Left colon (tissue), 2 donors: ENCODE measurements around the gene FAM89A. TPM values are rescaled to one million over a fixed set of nuclear protein-coding genes. Genes with fewer than 3 reads are reported as not detected.

Source experiments
- ATAC-seq: fragments of 200-7000 bp; cut with Tn5 transposase; one replicate; pipeline ENCODE4 v1.9.1; 2020; ENCODE audit warnings: mild to moderate bottlenecking, moderate library complexity
- DNase-seq, 2 donors: peaks; one replicate each; pipeline ENCODE4 v3.0.0-alpha.2; 2020
- intact Hi-C, 2 donors: fragments of 100-400 bp; cut with DNase I in 1 of 2; cut with micrococcal nuclease in 1 of 2; formaldehyde crosslinking; loops; one replicate each; pipeline versions ENCODE4 v1.11.2 to v1.14.0; 2022; cut with DNase I, micrococcal nuclease
- long read RNA-seq: library from polyadenylated mRNA; unstranded; transcript quantifications from one replicate; pipeline ENCODE4 v2.0.0, GENCODE V29; 2021
- total RNA-seq, 2 donors: library from RNA; stranded (reverse); fragmentation: NEBNext Ultra II Directional; extraction: Animal tissue kit (Norgen Biotek cat#: 25700); gene quantifications; one replicate each; pipeline ENCODE4 v1.2.1, GENCODE V29; 2021
- donor health status: DM: no; HTN: no; CAD: no.
- donor health status: DM: yes; HTN: yes; CAD: no.

Gene FAM89A
- total RNA-seq, result 1 to 10 TPM; 4.2 to 4.5 TPM
- long read RNA-seq, transcript FAM89A-201 (2 exons, 1,495 nt), result major isoform, 11 of 11 reads
- long read RNA-seq, partial matches to known transcripts, result 0 of 11 reads
- long read RNA-seq, other reads (novel, unspliced or antisense), result 0 of 11 reads

- ATAC-seq, result peak; percentile 85
Observed at GRCh38 chr1:231040019-231040799, at the start of gene FAM89A. FAM89A (minus strand) TSS chr1:231040254; CDS start chr1:231040211, 43 bp downstream.

DNA sequence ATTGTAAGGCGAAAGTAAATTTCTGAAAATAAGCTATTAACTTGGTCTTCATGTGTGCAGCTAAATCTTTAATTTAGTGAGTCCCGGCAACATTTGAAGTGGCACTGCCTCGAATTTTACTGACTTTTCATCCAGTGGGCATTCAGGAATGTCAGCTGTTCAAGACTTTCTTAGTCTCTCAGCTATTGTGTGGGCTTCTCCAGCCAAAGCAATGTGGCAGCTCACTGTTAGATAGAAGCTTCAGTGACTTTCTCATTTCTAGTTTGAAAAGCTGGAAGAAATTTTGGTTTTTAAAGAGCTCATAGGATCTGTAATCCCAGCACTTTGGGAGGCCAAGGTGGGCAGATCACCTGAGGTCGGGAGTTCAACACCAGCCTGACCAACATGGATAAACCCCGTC is 44.3 kb upstream of the FAM89A start:
- ATAC-seq, result no peak
- DNase-seq, result no peak
- intact Hi-C loops, result no loop called here

More at GRCh38 chr1:231040019-231040799, at the start of gene FAM89A:
- intact Hi-C loops, result no loop called here
- peak; percentile 39 to 79 for DNase-seq

GRCh38 chr1:231079163-231079562 is 39.1 kb upstream of the FAM89A start:
- DNase-seq (no peak), ATAC-seq (no peak)

DNA sequence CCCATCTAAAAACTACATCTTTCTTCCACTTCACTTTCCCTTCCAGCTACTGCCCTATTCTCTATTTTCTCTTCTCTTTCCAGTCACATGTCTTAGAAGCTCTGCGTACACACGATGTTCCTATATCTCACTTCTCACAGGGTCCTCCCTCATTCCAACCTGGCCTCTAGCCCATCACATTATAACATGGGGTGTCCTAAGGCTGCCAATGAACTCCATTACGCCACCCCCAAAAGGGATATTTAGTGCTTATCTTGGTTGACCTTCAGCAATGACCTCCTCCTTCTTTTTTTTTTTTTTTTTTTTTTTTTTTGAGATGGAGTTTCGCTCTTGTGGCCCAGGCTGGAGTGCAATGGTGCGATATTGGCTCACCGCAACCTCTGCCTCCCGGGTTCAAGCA is 38.2 kb upstream of the FAM89A start:
- no peak for DNase-seq
- no peak for ATAC-seq
- intact Hi-C loops, result no loop called here

More at GRCh38 chr1:231079163-231079562, 39.1 kb upstream of the FAM89A start:
- intact Hi-C loops, result no loop called here

GRCh38 chr1:231076802-231077201 is 36.7 kb upstream of the FAM89A start:
- intact Hi-C loops, result no loop called here
- no peak for ATAC-seq
- DNase-seq, result no peak

DNA sequence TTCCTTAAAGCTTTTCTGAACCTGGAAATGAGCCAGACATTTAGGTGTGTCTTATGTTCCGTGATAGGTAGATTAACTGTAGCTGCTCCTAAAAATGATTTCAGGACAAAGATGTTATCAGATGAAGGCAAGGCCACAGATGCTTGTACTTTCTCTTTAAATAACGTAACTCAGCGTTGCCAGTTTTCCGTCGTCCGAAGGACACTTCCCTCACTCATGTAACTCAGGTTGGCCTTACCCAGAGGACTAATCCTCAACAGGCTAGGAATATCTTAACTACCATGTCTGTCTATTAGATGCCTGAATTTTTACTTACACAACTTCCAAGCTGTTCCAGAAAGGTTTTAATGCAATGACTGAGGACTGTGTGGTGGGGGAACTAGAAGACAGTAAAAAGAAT is 35.4 kb upstream of the FAM89A start:
- DNase-seq (no peak), ATAC-seq (peak; percentile 51)
- intact Hi-C loops, result no loop called here

- no peak for ATAC-seq
- intact Hi-C loops, result no loop called here
- DNase-seq, result no peak
Observed at GRCh38 chr1:231075020-231075419, 35.0 kb upstream of the FAM89A start.

DNA sequence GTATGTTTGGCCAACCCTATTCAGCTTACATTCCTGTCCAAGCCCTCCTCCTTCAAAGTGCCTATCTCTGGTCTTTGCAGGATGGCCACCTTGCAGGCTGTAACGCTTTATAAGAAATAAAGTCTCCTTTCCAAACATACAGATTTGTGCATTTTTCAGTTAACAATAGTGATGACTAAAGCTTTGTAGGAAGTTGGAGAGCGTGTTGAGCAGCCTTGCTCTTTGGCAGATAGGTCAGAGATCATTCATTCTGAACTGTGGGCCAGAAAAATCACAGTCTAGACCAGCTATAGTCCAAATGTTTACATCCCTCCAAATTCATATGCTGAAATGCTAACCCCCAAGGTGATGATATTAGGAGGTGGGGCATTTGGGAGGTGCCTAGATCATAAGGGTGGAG is 34.0 kb upstream of the FAM89A start:
- DNase-seq, result no peak

DNA sequence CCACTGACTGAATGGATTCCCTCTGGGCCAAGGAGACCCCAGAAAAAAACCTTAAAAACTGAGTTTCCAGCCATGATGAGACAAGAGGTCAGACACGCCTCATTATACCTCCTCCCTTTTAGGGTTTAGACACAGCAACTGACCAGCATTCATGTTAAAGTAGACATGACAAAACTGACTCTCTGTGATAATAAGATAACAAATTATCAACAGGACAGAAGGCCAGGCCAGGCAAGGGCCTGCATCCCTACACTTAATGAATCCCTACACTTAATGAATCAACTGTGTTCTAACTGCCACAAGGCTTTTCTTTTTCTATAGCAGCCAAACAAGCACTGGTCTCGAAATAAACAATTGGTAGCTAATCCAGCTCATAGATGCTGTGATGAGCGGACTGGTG is 33.3 kb upstream of the FAM89A start:
- intact Hi-C loops, result no loop called here
- no peak for ATAC-seq
- no peak for DNase-seq

More for the DNA sequence above, 34.0 kb upstream of the FAM89A start:
- ATAC-seq, result no peak
- intact Hi-C loops, result no loop called here

- DNase-seq (no peak), ATAC-seq (no peak)
- intact Hi-C loops, result no loop called here
Observed at GRCh38 chr1:231072502-231073094, 32.5 kb upstream of the FAM89A start.

- DNase-seq (no peak), ATAC-seq (no peak)
- intact Hi-C loops, result no loop called here
Observed at GRCh38 chr1:231072041-231072440, 32.0 kb upstream of the FAM89A start.

DNA sequence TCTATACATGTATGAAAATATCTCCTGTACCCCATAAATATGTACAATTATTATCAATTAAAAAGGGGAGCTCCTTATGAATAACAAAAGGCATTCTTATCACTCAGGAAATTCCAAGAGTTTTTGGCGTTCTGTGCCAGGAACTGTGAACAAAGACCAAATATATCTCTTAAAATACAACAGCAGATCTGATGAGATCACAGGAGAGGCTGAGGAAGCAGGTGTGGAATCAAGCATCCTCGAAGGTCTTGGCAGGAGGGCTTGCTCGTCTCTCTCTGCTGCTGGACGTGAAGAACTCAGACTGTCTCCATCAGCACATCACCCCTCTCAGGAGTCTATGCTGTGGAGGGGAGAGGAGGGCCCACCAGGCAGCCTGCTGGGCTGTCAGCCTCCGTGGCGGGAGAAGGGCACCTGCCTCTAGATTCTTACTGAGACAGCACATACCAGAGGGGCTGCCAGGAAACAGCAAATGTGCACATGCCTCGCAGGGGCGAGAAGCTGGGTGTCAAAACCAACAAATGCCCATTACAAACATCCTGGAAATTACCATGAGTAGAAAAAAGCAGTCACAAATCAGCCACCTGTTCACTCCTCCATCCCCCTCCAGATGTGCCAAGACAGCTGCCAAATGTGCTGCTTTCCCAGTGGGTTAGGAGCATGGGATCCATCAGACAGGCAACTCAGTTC is 30.8 kb upstream of the FAM89A start:
- DNase-seq (no peak), ATAC-seq (no peak)
- intact Hi-C loops, result no loop called here

DNA sequence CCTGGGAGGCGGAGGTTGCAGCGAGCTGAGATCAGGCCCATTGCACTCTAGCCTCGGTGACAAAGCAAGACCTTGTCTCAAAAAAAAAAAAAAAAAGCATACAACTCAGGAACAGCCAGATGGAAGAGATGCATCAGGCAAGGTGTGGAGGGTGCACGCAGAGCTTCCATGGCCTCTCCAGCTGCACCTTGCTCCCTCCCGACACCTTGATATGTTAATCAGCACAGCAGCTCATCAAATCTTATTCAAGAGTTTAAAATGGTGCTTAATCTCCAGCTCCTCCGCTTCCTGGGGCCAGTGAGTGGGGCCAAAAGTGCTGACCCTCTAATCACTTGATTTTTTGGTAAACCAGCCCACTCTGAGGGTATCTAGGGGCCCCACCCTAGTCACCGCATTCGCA is 29.3 kb upstream of the FAM89A start:
- intact Hi-C loops, result no loop called here
- DNase-seq, result no peak
- no peak for ATAC-seq

DNA sequence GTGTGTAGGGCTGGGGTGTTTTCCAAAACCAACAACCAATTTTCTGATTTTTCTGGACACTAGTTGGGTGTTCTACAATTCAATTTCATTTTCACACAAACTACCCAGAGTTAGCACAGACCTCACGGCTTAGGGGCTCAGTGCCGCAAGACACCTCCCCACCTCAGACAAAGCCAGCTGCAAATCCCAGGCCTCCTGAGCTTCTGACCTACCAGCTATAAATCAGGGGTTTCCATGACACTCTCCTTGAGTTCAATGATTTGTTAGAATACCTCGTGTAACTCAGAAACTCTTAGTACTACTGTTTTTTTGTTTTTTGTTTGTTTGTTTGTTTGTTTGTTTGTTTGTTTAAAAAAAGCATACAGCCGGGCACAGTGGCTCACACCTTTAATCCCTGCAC is 28.7 kb upstream of the FAM89A start:
- ATAC-seq (no peak), DNase-seq (no peak)
- intact Hi-C loops, result no loop called here

DNA sequence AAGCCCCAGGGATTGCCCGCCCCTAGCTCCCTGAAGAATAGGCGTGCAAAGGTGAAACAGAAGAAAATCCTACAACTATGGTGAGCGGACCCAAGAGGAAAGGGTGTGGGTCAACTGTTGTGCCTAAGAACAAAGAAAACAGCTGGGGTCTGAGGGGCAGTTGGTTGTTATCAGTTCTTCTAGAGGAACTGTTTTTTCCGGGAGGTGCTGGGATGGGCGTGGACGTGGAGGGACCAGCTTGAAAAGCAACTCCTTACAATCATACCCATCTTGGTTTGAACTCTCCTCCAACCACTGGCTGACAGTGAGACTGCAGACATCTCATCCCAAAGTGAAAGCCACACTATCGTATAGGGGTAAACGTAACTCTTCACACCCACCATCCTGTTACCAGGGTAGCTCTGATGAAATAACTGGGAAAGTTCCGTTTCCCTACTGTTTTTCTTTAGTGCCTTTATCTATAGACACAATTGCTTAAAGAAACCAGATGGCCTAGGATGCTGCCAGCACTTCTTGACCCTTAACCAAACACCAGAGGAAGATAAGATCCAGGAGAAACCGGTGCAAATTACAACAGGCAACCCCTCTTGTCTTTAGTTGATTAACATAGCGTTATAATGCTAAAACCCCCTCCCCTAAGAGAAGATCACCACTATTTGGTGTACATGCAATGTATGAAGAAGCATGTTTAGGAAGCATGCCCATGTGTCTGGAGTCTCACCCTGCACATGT is 25.6 kb upstream of the FAM89A start:
- ATAC-seq, result no peak
- DNase-seq, result no peak
- intact Hi-C loops, result no loop called here

- ATAC-seq, result no peak
- no peak for DNase-seq
- intact Hi-C loops, result no loop called here
Observed at GRCh38 chr1:231064418-231064817, 24.4 kb upstream of the FAM89A start.

DNA sequence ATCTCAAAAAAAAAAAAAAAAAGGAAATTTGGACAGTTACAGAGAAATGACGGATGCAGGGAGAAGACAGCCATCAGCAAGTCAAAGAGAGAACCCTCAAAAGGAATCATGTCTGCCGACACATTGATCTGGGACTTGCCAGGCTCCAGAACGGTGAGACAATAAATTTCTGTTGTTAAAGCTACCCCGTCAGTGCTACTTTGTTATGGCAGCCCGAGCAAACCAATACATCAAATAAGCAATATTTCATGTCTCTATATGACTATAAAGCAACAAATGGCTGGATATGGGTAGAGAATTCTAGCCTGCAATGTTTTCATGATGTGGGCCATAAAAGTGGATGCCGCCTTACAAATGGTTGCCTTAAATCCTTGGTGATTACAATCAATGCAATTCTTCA is 23.3 kb upstream of the FAM89A start:
- intact Hi-C loops, result no loop called here
- no peak for ATAC-seq

GRCh38 chr1:231062500-231063270 is 22.6 kb upstream of the FAM89A start:
- no peak for DNase-seq
- no peak for ATAC-seq
- intact Hi-C loops, result no loop called here

More for the DNA sequence above, 23.3 kb upstream of the FAM89A start:
- no peak for DNase-seq
